Naive thymus-derived CD8-positive, alpha-beta T cell (primary cell): ENCODE measurements around the gene SKAP1. TPM values are rescaled to one million over a fixed set of nuclear protein-coding genes. Genes with fewer than 3 reads are reported as not detected.

Experiments used
- ATAC-seq, 2 donors: fragments of 150-1000 bp; cut with Tn5 transposase in 1 of 2; sonication (Bioruptor Pico), chemical (Tn5 transposase) in 1 of 2; 1 replicate in 1 of 2; 2 replicates in 1 of 2; pipeline ENCODE4 v1.10.0; 2021; ENCODE audit warnings: mild to moderate bottlenecking in 2 of 2, moderate library complexity in 2 of 2
- POLR2A ChIA-PET: fragments of 350-600 bp; sonication (Branson Sonifier 250); formaldehyde crosslinking; loops from one replicate; lab custom pipeline; 2021; ENCODE audit warnings: antibody characterized with exemption; lab: Charles Lee
- DNase-seq, 10 donors: peaks; one replicate each; pipeline versions ENCODE4 v3.0.0 to v3.0.0-alpha.2; 2020 to 2022
- H3K27ac Mint-ChIP-seq, 10 donors: one replicate each; pipeline ENCODE4 v1.8.0; 2020 to 2022; ENCODE audit warnings: mild to moderate bottlenecking in 10 of 10, mixed read lengths in 10 of 10, moderate library complexity in 4 of 10, inconsistent platforms in 1 of 10
- H3K27me3 Mint-ChIP-seq, 5 donors: one replicate each; pipeline ENCODE4 v1.8.0; 2021 to 2022; ENCODE audit warnings: mixed read lengths in 5 of 5
- H3K36me3 Mint-ChIP-seq, 3 donors: one replicate each; pipeline ENCODE4 v1.8.0; 2020 to 2022; ENCODE audit warnings: mixed read lengths in 3 of 3, mild to moderate bottlenecking in 2 of 3, inconsistent platforms in 1 of 3
- H3K4me1 Mint-ChIP-seq, 4 donors: one replicate each; pipeline ENCODE4 v1.8.0; 2021 to 2022; ENCODE audit warnings: mixed read lengths in 4 of 4
- H3K4me3 Mint-ChIP-seq, 10 donors: one replicate each; pipeline ENCODE4 v1.8.0; 2020 to 2022; ENCODE audit warnings: mild to moderate bottlenecking in 10 of 10, mixed read lengths in 10 of 10, moderate library complexity in 6 of 10, inconsistent platforms in 1 of 10
- H3K9me3 Mint-ChIP-seq, 9 donors: one replicate each; pipeline ENCODE4 v1.8.0; 2020 to 2022; ENCODE audit warnings: mixed read lengths in 9 of 9, mild to moderate bottlenecking in 3 of 9, inconsistent platforms in 1 of 9, moderate library complexity in 1 of 9
- polyA plus RNA-seq, 3 donors: library from polyadenylated mRNA; unstranded; fragments of 300-500 nt; fragmentation: Illumina TruSeq; gene quantifications; one replicate each; pipeline ENCODE4 v1.2.3, GENCODE V29; 2021
- total RNA-seq, 8 experiments: library from RNA in 2 of 8; stranded (reverse) in 2 of 8; gene quantifications; one replicate each; pipeline ENCODE4 v1.2.3 and lab custom pipeline; 2021 to 2026

The SKAP1 gene
- total and polyA plus RNA-seq, 5 experiments from 2014 or later: 73.0 to 237 (median 223) TPM

- Mint-ChIP-seq H3K4me3 (peak overlapping the region; percentile 94 to 98 (median 96)), H3K4me1 (peaks cover 28 to 68% (median 65%) of the 10 kb centered on the region in 4 donors), H3K36me3 (peaks cover 0 to 2% (median 0%) of the 10 kb centered on the region in 3 donors), H3K27ac (peak overlapping the region in 9 of 10 donors; percentile 88 to 97 (median 93)), H3K27me3 (no peaks in the 10 kb centered on the region), H3K9me3 (peaks cover 0 to 2% (median 0%) of the 10 kb centered on the region in 9 donors)
- DNase-seq (no peak), ATAC-seq (no peak)
- POLR2A ChIA-PET: interaction anchor here (0.6 to 1.5 kb wide), 6 partner anchors 8 to 506 kb away, joined by 3 to 6 read pairs (median 3); partner anchors contain the start of genes LRRC46 and MRPL10
Measured at GRCh38 chr17:48106802-48107136, 323.2 kb downstream of the SKAP1 start.

- H3K9me3 Mint-ChIP-seq: peaks cover 0 to 2% (median 0%) of the 10 kb centered on the region in 9 donors
- H3K27ac Mint-ChIP-seq: peak overlapping the region in 4 of 10 donors; percentile 15 to 54 (median 45)
- no peaks in the 10 kb centered on the region for H3K36me3 Mint-ChIP-seq
- ATAC-seq (no peak), DNase-seq (no peak)
- POLR2A ChIA-PET: interaction anchor here (0.7 to 1.9 kb wide), 3 partner anchors 8 to 56 kb away, joined by 4 to 8 read pairs (median 7); no protein-coding TSS in a partner anchor
- H3K27me3 Mint-ChIP-seq: no peaks in the 10 kb centered on the region
- peaks cover 27 to 69% (median 64%) of the 10 kb centered on the region in 4 donors for H3K4me1 Mint-ChIP-seq
- H3K4me3 Mint-ChIP-seq: peak overlapping the region in 6 of 10 donors; percentile 2 to 46 (median 31)
Measured at GRCh38 chr17:48104440-48104839, 325.6 kb downstream of the SKAP1 start.

- peaks cover 0 to 2% (median 0%) of the 10 kb centered on the region in 9 donors for H3K9me3 Mint-ChIP-seq
- DNase-seq (peak in 7 of 10 donors; percentile 21 to 61 (median 49)), ATAC-seq (no peak)
- POLR2A ChIA-PET: interaction anchor here (0.7 to 1.9 kb wide), 2 partner anchors 9 to 159 kb away, joined by 3 to 8 read pairs; no protein-coding TSS in a partner anchor
- no peaks in the 10 kb centered on the region for H3K27me3 Mint-ChIP-seq
- H3K4me3 Mint-ChIP-seq: peak overlapping the region; percentile 50 to 89 (median 66)
- H3K4me1 Mint-ChIP-seq: peaks cover 22 to 67% (median 59%) of the 10 kb centered on the region in 4 donors
- no peaks in the 10 kb centered on the region for H3K36me3 Mint-ChIP-seq
- peak overlapping the region; percentile 41 to 90 (median 68) for H3K27ac Mint-ChIP-seq
Measured at GRCh38 chr17:48102798-48103715, 327.0 kb downstream of the SKAP1 start.

GRCh38 chr17:48102043-48102750 is 327.8 kb downstream of the SKAP1 start:
- Mint-ChIP-seq H3K9me3 (peaks cover 0 to 2% (median 0%) of the 10 kb centered on the region in 9 donors), H3K27ac (peak overlapping the region in 8 of 10 donors; percentile 41 to 82 (median 64)), H3K4me3 (peak overlapping the region; percentile 65 to 92 (median 84)), H3K4me1 (peaks cover 17 to 65% (median 54%) of the 10 kb centered on the region in 4 donors), H3K36me3 (no peaks in the 10 kb centered on the region), H3K27me3 (no peaks in the 10 kb centered on the region)
- no peak for DNase-seq
- no peak for ATAC-seq
- POLR2A ChIA-PET: interaction anchor here (0.6 to 2.2 kb wide), 3 partner anchors 10 to 301 kb away, joined by 3 to 14 read pairs (median 4); no protein-coding TSS in a partner anchor

GRCh38 chr17:48101012-48101720 is 328.8 kb downstream of the SKAP1 start, which contains the start of gene CBX1:
CBX1 (minus strand) TSS chr17:48101478; CDS start chr17:48077004, 24,474 bp downstream.
- POLR2A ChIA-PET: interaction anchor here (0.6 to 2.2 kb wide), 7 partner anchors 11 to 491 kb away, joined by 3 to 14 read pairs (median 3); no protein-coding TSS in a partner anchor
- Mint-ChIP-seq H3K4me1 (peaks cover 14 to 62% (median 48%) of the 10 kb centered on the region in 4 donors), H3K9me3 (peaks cover 0 to 2% (median 0%) of the 10 kb centered on the region in 9 donors)

GRCh38 chr17:48100591-48101011 is 329.4 kb downstream of the SKAP1 start:
- DNase-seq (peak in 1 of 10 donors; percentile 62), ATAC-seq (no peak)
- peaks cover 0 to 2% (median 0%) of the 10 kb centered on the region in 9 donors for H3K9me3 Mint-ChIP-seq
- H3K4me3 Mint-ChIP-seq: peak overlapping the region; percentile 82 to 96 (median 89)
- no peaks in the 10 kb centered on the region for H3K36me3 Mint-ChIP-seq
- peak overlapping the region in 9 of 10 donors; percentile 7 to 91 (median 83) for H3K27ac Mint-ChIP-seq
- no peaks in the 10 kb centered on the region for H3K27me3 Mint-ChIP-seq
- H3K4me1 Mint-ChIP-seq: peaks cover 14 to 66% (median 48%) of the 10 kb centered on the region in 4 donors
- POLR2A ChIA-PET: interaction anchor here (0.7 to 2.2 kb wide), 5 partner anchors 12 to 492 kb away, joined by 3 to 14 read pairs (median 3); no protein-coding TSS in a partner anchor

More at GRCh38 chr17:48101012-48101720, 328.8 kb downstream of the SKAP1 start, which contains the start of gene CBX1:
- peak within 1 kb of the TSS; percentile 79 to 92 (median 83) for H3K27ac Mint-ChIP-seq
- no peaks in the 10 kb centered on the region for H3K27me3 Mint-ChIP-seq
- H3K36me3 Mint-ChIP-seq: no peaks in the 10 kb centered on the region
- ATAC-seq: peak; percentile 96
- peak; percentile 86 to 96 (median 92) for DNase-seq
- peak within 1 kb of the TSS; percentile 82 to 96 (median 89) for H3K4me3 Mint-ChIP-seq

GRCh38 chr17:48100160-48100559 is 329.9 kb downstream of the SKAP1 start:
- POLR2A ChIA-PET: interaction anchor here (2.2 kb wide), 1 partner anchor 12 kb away, joined by 14 read pairs; no protein-coding TSS in a partner anchor

GRCh38 chr17:48095611-48096010 is 334.4 kb downstream of the SKAP1 start:
- Mint-ChIP-seq H3K36me3 (peaks cover 0 to 27% (median 0%) of the 10 kb centered on the region in 3 donors), H3K4me3 (no peak overlapping the region), H3K9me3 (no peaks in the 10 kb centered on the region), H3K27ac (no peak overlapping the region), H3K27me3 (no peaks in the 10 kb centered on the region), H3K4me1 (peaks cover 7 to 38% (median 17%) of the 10 kb centered on the region in 4 donors)
- POLR2A ChIA-PET: no interaction called here
- no peak for ATAC-seq
- DNase-seq: no peak

More at GRCh38 chr17:48100160-48100559, 329.9 kb downstream of the SKAP1 start:
- Mint-ChIP-seq H3K4me3 (peak overlapping the region; percentile 82 to 96 (median 89)), H3K27ac (peak overlapping the region in 3 of 10 donors; percentile 1 to 83 (median 82)), H3K27me3 (no peaks in the 10 kb centered on the region), H3K36me3 (peaks cover 0 to 4% (median 0%) of the 10 kb centered on the region in 3 donors), H3K4me1 (peaks cover 14 to 69% (median 50%) of the 10 kb centered on the region in 4 donors), H3K9me3 (peaks cover 0 to 2% (median 0%) of the 10 kb centered on the region in 9 donors)
- ATAC-seq (no peak), DNase-seq (no peak)

- no peak overlapping the region for H3K4me3 Mint-ChIP-seq
Measured at GRCh38 chr17:48093341-48094045, 336.5 kb downstream of the SKAP1 start.

GRCh38 chr17:48084932-48085331 is 345.1 kb downstream of the SKAP1 start:
- H3K9me3 Mint-ChIP-seq: no peaks in the 10 kb centered on the region
- DNase-seq: no peak
- no peak overlapping the region for H3K27ac Mint-ChIP-seq
- POLR2A ChIA-PET: interaction anchor here (0.6 to 1.2 kb wide), 2 partner anchors 12 to 37 kb away, joined by 3 to 8 read pairs; no protein-coding TSS in a partner anchor
- H3K4me3 Mint-ChIP-seq: no peak overlapping the region
- peaks cover 0 to 6% (median 3%) of the 10 kb centered on the region in 3 donors for H3K36me3 Mint-ChIP-seq
- peaks cover 0 to 19% (median 9%) of the 10 kb centered on the region in 4 donors for H3K4me1 Mint-ChIP-seq
- no peaks in the 10 kb centered on the region for H3K27me3 Mint-ChIP-seq
- ATAC-seq: no peak

More at GRCh38 chr17:48093341-48094045, 336.5 kb downstream of the SKAP1 start:
- H3K36me3 Mint-ChIP-seq: peaks cover 0 to 35% (median 3%) of the 10 kb centered on the region in 3 donors
- H3K27ac Mint-ChIP-seq: peak overlapping the region in 3 of 10 donors; percentile 8 to 55 (median 44)
- ATAC-seq (no peak), DNase-seq (no peak)
- POLR2A ChIA-PET: interaction anchor here (0.5 to 0.9 kb wide), 5 partner anchors 11 to 521 kb away, joined by 3 to 9 read pairs (median 3); partner anchors contain the start of gene HOXB8
- H3K9me3 Mint-ChIP-seq: no peaks in the 10 kb centered on the region
- H3K4me1 Mint-ChIP-seq: peaks cover 0 to 28% (median 8%) of the 10 kb centered on the region in 4 donors
- no peaks in the 10 kb centered on the region for H3K27me3 Mint-ChIP-seq
